Measurements from ENCODE around the gene UTP11.

Gene UTP11

DNA sequence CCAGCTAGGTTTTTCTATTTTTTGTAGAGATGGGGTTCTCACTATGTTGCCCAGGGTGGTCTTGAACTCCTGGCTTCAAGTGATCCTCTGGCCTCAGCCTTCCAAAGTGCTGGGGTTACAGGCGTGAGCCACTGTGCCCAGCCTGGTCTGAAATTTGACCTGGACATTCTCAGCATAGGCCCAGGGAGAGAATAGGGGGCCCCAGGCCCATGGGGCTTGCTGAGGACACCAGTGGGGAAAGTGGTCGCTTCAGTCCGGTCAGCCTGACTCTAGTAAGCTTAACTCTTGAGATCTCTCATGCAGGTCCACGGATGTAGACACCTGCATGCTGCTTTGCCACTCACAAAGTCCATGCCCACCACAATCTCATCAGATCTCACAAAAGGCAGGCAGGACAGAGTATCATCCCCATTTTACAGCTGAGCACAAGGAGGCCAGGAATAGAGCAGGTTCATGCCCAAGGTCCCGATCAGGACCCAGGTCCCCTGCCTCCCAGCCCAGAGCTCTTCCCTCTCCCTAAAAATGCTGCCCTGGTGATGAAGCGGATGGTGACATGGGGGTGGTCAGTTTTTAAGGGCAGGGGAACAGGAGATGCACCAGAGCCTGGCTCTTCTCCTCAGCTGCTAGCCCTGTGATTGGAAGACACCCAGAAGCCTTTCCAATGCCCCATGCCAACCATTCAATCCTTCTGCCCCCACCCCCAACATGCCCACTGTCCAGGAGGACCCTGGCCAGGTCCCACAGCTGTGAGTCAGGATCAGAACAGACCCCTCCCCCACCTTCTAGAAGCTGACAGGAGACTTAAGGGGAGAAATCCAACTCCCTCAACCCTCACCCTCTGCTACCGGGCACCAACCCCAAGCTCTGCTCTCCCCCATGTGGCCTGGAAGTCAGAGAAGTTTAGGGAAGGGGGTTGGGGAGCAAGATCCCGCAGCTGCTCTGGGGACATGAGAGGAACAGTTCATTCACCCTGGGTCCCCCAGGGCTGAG is 9.0 kb upstream of the UTP11 start:
- in situ Hi-C loops (cut with HindIII; ENCODE audit: low sequenced_read_pairs): no loop called here

DNA sequence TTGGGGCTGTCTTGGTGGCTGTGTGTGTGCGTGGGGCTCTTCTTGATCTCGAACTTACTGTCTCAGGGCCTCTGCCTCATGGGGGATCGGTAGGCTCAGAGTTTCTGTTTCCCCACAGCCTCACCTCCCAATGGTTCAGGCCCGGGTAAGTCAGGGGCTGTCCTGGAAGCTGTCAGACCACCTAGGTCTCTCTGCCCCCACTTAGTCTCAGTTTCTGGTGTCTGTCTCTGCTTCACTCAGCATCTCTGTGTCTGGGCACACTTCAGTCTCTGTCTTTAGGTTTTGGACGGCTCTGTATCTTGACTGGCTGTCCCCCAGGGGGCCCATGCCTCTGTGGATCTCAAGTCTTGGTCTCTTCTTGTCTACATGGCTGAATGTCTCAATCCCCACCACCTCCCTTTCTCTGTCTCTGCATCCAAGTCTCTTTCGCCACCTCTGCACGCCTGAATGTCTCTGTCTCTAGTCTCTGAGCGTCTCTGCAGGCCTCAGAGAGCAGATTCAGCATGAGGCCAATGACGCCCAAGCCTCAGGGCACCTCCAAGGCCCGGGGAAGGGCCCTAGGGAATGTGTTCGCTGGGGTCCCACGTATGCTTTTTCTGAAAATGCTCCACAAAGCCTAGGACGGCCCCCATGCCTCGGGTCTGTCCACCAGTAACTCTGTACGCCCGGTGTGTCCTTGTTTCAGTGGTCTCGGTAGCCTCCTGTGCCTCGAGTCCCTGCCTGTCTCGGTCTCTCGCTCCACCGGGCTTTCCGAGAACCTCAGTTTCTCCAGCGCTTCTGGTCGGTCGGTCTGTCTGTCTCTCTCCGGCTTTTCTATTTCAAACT is 8.0 kb upstream of the UTP11 start:
- in situ Hi-C loops (cut with HindIII; ENCODE audit: low sequenced_read_pairs): no loop called here

GRCh38 chr1:38005195-38006007 is 7.1 kb upstream of the UTP11 start, which contains the start of gene FHL3:
FHL3 (minus strand) TSS chr1:38005514; CDS start chr1:37999412, 6,102 bp downstream.
- in situ Hi-C loops (cut with HindIII; ENCODE audit: low sequenced_read_pairs): no loop called here

GRCh38 chr1:38006008-38006828 is 6.3 kb upstream of the UTP11 start:
- in situ Hi-C loops (cut with HindIII; ENCODE audit: low sequenced_read_pairs): no loop called here

GRCh38 chr1:38009088-38009840 is 3.3 kb upstream of the UTP11 start:
- in situ Hi-C loops (cut with HindIII; ENCODE audit: low sequenced_read_pairs): no loop called here

GRCh38 chr1:38009841-38010180 is 2.7 kb upstream of the UTP11 start:
- in situ Hi-C loops (cut with HindIII; ENCODE audit: low sequenced_read_pairs): no loop called here

DNA sequence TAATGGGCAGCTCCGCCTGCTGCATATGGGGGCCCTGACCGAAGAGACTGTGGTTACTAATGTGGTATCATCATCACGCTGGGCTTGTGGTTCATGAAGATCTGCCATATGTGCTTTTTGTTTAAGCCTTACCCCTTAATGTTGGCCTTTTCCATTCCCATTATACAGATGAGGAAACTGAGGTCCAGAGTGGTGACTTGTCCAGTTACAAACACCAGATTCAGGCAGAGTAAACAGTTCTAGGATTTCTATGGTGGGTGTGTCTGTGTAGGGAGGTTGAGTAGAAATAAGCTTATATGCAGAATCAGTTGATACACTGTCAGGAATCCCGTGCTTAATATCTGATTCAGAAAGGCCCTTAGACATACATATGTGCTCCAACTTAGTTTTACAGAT is 691 bp downstream of the UTP11 start:
- in situ Hi-C loops (cut with HindIII; ENCODE audit: low sequenced_read_pairs): no loop called here

DNA sequence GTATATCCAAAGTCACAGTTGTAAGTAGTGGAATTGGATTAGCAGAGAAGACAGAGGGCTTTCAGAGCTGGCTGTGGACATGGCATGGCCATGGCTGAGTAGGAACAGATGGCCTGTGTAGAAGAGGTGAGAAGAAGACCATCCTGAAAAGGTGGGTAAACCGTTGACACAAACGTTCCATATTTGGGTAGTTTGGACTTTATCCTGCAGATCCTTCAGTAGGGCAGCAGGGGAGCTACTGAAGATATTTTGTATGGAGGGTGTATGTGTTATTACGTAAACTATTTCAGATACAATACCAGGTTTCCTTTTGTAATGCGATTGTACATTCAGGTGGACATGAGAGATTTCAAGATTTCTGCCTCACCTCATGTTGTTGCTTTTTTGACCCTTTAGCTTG is 1.6 kb downstream of the UTP11 start:
- in situ Hi-C loops (cut with HindIII; ENCODE audit: low sequenced_read_pairs): no loop called here

DNA sequence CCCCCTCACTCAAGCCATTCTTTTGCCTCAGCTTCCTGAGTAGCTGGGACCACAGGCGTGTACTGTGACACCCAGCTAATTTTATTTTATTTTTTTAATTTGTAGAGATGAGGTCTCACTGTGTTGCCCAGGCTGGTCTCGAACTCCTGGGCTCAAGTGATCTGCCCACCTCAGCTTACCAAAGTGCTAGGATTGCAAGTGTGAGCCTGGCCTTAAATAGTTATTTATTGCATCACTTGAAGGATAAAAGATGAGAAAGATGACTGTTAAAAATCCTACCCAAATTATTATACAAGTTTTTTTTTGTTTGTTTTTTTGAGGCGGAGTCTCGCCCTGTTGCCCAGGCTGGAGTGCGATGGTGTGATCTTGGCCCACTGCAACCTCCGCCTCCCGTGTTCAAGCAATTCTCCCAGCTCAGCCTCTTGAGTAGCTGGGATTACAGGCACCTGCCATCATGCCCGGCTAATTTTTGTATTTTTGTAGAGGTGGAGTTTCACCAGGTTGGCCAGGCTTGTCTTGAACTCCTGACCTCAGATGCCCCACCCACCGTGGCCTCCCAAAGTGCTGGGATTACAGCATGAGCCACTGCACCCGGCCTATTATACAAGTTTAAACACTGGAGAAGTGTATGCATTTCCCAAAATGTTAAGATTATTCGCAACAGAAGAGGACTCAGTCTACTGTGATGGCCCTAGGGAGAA is 2.3 kb downstream of the UTP11 start:
- in situ Hi-C loops (cut with HindIII; ENCODE audit: low sequenced_read_pairs): no loop called here

DNA sequence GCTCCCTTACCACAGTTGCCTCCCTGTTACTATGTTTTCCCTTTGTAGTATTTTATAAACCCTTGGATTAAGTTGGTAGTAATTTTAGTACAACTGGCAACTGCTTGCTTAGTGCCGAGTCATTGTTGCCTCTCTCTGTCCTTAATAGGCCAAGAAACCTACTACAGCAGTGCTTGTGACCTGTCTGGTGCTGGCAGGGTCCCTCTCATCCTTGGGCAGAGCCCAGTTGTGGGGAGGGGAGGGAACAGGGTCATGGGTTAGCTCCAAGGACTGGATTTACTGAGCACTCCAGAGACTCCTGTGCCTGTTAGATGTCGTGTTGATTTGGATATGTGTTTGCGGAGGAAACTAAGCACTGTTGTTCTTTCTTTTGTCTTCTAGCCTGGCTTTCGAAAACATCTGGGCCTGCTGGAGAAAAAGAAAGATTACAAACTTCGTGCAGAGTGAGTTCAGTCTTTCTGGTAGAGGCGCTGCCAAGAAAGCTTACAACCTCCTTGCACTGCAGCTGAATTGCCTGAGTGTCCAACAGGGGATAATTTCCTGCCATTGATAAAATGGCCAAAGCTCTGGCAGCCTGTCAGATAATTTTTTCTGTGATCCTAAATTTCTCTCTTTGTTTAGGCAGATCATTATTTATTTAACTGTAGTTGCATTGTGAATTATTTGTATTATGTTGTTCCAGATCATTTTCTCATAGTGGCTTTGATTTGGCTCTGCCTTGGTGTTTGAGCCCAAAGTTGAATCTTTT is 3.6 kb downstream of the UTP11 start:
- in situ Hi-C loops (cut with HindIII; ENCODE audit: low sequenced_read_pairs): no loop called here

- in situ Hi-C loops (cut with HindIII; ENCODE audit: low sequenced_read_pairs): no loop called here
These were observed 6.4 kb downstream of the UTP11 start for GRCh38 chr1:38018864-38019343.

DNA sequence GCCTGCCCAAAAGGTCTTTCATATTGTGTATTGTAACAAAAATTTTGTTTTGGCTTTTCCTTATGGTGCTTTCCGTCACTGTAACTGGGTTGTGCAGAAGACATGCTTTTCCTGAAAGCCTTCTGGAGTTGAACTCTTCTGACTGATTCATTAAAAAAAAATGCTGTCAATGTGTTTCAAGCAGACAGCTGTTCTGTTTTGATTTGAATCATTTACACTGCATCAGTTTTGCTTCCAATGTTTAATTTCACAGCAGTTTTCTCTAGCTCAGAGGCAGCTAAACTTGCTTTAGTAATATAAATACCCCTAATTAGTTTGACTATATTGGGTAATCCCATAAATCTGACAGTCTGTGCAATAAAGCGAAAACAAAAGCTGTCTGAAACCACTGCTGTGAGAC is 7.9 kb downstream of the UTP11 start:
- in situ Hi-C loops (cut with HindIII; ENCODE audit: low sequenced_read_pairs): no loop called here

- in situ Hi-C loops (cut with HindIII; ENCODE audit: low sequenced_read_pairs): no loop called here
These were observed 9.4 kb downstream of the UTP11 start for GRCh38 chr1:38021969-38022368.

DNA sequence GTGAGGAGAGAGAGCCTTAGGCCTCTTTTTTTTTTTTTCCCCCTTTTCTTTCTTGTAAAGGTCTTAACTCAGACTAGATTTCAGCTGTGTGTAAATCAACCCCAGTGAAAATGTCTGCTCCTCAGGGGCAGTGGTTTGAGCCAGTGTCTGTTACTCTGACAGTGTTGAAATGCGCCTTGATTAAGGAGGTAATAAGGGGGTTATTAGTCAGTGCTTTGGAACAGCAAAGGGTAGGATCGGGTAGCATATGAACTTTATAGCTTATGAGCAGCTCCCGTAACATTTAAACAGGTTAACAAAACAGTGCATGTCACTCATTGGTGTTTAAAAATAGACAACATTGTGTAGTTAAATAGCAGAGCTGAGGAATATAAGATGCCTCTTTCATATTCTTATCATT is 10.3 kb downstream of the UTP11 start:
- in situ Hi-C loops (cut with HindIII; ENCODE audit: low sequenced_read_pairs): no loop called here

- in situ Hi-C loops (cut with HindIII; ENCODE audit: low sequenced_read_pairs): no loop called here
These were observed 12.7 kb downstream of the UTP11 start for GRCh38 chr1:38025233-38025632.

DNA sequence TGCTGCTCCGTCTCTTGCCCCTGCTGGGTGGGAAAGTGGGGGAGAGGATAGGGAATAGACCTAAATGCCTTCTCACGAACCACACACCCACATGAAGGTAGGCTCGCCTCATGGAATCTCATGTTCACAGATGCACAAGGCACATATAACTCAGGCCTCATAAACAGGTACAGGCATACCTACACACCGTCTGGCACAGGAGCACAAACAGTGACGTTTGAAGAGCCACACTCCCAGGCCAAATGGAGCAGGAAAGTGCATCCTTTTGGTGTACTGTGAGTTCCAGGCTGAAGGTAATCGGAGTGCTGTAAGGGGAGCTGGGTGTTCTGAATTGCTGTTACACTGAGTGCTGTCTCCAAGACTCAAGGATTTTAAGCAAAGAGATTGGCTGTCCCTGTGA is 13.1 kb downstream of the UTP11 start:
- in situ Hi-C loops (cut with HindIII; ENCODE audit: low sequenced_read_pairs): no loop called here

DNA sequence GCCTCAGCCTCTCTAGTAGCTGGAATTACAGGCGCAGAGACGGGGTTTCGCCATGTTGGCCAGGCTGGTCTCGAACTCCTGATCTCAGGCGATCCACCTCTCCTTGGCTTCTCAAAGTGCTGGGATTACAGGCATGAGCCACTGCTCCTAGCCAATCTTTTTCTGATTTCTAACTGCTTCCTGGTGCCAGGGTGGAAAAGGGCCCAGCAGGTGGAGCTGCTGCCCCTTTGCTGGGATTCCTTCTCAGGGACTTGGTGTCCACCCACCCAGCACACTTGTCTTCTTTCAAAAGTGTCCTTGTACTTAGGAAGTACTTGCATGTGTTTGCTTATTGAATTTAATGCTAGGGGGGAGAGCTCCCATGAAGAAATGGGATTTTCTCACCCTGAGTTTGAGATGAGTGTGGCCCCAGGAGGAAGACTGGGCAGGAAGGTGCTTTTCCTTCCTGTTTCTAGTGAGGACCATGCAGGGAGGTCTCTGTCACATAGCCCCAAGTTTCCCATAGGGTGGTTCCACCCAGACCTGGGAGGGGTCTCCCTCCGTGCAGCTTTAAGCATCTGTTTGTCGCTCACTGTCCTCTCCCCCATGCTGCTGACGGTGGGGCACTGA is 14.2 kb downstream of the UTP11 start:
- in situ Hi-C loops (cut with HindIII; ENCODE audit: low sequenced_read_pairs): no loop called here

Measured in DLD1 (cell line).